GM20000 (cell line): ENCODE data around the gene ZNF324.

ENCODE experiments used
- DNase-seq: peaks from one replicate; pipeline ENCODE4 v3.0.0; 2012; ENCODE audit warnings: low spot score
- TF ChIP-seq, protein P1 (sequence below): IDR thresholded peaks from 2 replicates; pipeline ENCODE4 v1.5.1; 2012; ENCODE audit warnings: mild to moderate bottlenecking, control low read depth; ENCODE audit errors: extremely low read depth, missing control alignments

Gene ZNF324

DNA sequence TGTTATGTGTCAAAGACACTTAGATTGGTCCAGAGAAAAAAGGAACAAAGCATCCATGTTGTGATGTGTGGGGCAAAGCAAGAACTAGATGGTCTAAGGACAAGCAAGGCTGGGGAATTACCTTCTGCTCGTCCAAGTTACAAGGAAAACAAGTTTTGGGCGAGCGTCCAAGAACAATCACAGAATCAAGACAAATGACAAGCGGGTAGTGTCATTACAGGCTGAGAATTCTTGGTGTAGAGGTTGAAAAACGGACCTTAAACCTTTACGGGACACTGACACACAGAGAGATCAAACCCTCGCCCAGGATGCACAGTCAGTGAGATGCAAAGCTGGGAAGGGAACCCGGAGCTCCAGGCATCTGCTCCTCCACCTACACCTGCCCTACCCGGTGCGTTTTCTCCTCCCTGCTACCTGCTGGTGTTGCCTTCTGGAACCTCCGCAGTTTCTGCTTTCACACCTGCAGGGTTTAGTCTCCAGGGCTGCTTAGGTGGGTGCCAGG, 16.0 kb upstream of the ZNF324 start:
- DNase-seq = no peak
- TF ChIP-seq, protein P1, sequence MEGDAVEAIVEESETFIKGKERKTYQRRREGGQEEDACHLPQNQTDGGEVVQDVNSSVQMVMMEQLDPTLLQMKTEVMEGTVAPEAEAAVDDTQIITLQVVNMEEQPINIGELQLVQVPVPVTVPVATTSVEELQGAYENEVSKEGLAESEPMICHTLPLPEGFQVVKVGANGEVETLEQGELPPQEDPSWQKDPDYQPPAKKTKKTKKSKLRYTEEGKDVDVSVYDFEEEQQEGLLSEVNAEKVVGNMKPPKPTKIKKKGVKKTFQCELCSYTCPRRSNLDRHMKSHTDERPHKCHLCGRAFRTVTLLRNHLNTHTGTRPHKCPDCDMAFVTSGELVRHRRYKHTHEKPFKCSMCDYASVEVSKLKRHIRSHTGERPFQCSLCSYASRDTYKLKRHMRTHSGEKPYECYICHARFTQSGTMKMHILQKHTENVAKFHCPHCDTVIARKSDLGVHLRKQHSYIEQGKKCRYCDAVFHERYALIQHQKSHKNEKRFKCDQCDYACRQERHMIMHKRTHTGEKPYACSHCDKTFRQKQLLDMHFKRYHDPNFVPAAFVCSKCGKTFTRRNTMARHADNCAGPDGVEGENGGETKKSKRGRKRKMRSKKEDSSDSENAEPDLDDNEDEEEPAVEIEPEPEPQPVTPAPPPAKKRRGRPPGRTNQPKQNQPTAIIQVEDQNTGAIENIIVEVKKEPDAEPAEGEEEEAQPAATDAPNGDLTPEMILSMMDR = no peak

DNA sequence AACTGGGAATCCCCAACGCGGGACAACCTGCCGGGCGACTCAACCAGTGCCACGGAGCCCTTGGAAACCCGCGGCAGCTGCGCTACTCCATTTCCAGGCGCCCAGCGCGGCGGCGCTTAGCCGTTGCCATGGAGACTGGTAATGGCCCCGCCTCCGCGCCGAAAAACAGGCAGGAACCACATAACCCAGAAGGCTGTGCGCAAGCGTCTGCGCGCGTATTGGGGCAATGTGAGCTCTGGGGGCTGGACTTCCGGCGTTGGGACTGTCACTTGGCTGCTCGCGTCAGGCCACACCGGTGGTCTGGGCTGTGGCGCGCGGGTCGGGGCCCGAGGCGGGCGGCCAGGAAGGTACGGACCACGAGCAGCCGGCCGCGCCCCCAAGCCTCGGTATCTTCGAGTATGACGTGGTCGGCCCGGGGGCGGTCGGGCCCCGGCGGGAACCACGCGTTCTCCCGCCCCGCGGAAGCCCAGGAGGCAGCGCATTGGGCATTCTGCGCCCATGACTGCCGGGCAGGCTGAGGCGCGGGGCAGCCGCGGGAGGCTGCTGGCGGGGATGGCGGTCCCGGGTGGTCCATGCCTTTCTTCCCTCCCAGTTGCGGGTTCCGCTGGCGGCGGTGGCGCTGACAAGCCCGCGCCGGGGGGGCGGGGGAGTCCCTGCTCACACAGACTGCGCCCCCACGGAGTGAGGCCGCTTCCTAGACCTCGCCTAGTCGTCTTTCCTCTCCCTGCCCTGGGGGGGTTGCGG, 15.3 kb upstream of the ZNF324 start, which contains the start of gene ZNF324B:
ZNF324B (plus strand) TSS at position 265 of the 744 bp plus-strand sequence. CDS start 2,080 bp downstream, outside the sequence.
- TF ChIP-seq, protein P1 = no peak
- DNase-seq = peak; percentile 97

DNA sequence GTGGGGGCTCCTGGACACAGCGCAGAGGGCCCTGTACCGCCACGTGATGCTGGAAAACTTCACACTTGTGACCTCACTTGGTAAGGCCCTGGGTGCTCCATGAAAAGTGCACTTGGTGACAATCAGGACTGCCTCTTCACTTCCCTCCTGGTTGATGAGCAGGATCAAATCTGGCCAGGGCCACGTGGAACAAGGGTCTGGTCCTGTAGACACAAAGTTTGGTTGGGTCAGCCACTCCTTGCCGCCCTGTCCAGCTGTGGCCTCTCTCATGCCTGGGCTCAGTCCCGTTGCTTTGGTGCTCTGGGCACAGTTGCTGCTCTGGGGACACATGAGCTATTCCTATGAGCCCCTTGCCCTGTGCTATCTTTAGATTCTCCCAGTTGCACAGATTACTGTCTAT, 13.1 kb upstream of the ZNF324 start:
- TF ChIP-seq, protein P1 = no peak
- no peak for DNase-seq

DNA sequence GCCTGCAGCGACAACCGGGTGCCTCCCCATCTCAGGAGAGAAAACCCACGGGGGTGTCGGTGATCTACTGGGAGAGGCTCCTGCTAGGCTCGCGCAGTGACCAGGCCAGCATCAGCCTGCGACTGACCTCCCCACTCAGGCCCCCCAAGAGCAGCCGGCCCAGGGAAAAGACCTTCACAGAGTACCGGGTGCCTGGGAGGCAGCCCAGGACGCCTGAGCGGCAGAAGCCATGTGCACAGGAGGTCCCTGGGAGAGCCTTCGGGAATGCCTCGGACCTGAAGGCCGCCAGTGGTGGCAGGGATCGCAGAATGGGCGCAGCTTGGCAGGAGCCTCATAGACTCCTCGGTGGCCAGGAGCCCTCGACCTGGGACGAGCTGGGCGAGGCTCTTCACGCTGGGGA, 11.6 kb upstream of the ZNF324 start:
- TF ChIP-seq, protein P1 = no peak
- no peak for DNase-seq

DNA sequence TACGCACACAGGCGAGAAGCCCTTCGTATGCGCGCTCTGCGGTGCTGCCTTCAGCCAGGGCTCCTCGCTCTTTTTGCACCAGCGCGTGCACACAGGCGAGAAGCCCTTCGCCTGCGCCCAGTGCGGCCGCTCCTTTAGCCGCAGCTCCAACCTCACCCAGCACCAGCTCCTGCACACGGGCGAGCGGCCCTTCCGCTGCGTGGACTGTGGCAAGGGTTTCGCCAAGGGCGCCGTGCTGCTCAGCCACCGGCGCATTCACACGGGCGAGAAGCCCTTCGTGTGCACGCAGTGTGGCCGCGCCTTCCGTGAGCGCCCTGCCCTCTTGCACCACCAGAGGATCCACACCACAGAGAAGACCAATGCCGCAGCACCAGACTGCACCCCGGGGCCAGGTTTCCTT, 10.8 kb upstream of the ZNF324 start:
- DNase-seq = no peak
- TF ChIP-seq, protein P1 = no peak

DNA sequence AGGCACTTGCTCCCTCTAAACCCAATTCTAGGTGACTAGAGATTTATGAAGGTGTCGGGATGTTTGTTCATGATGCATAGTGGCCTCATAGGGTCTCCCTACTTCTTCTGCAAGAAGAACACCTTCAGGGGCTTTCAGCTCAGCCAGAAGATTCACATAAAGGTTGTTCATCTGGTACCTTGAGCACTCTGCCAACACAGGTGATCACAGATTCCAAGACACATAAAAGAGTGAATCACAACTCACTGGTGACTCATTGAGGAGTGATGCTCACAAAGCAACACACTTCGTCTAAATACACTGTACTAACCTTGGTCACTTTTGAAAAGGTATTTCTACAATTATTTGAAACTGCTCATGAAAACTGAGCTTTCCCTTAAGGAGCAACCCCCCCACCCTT, 6.8 kb upstream of the ZNF324 start:
- no peak for DNase-seq
- TF ChIP-seq, protein P1 = no peak

DNA sequence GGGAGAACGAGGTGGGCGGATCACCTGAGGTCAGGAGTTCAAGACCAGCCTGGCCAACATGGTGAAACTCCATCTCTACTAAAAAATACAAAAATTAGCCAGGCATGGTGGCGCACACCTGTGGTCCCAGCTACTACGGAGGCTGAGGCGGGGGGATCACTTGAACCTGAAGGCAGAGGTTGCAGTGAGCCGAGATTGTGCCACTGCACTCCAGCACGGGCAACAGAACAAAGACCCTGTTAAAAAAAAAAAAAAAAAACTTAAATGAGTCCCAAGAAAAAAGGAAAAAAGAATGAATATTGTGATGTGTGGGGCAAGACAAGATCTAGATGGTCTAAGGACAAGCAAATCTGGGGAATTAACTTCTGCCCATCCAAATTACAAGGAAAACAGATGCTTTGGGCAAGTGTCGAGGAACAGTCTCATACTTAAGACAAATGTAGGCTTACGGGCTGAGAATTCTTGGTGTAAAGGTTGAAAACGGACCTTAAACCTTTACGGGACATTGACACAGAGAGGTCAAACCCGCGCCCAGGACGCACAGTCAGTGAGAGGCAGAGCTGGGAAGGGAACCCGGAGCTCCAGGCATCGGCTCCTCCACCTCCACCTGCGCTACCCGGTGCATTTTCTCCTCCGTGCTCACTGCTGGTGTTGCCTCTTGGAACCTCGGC, 656 bp upstream of the ZNF324 start:
- TF ChIP-seq, protein P1 = no peak
- DNase-seq = no peak
